HG02852 (cell line): ENCODE data around the gene MPP4.

Experiments
- ATAC-seq: cut with Tn5 transposase; IDR thresholded peaks from one replicate; pipeline ENCODE4 v1.9.1; 2021; ENCODE audit warnings: mild to moderate bottlenecking, moderate library complexity; ENCODE audit not compliant: unreplicated experiment

MPP4 gene, protein sequence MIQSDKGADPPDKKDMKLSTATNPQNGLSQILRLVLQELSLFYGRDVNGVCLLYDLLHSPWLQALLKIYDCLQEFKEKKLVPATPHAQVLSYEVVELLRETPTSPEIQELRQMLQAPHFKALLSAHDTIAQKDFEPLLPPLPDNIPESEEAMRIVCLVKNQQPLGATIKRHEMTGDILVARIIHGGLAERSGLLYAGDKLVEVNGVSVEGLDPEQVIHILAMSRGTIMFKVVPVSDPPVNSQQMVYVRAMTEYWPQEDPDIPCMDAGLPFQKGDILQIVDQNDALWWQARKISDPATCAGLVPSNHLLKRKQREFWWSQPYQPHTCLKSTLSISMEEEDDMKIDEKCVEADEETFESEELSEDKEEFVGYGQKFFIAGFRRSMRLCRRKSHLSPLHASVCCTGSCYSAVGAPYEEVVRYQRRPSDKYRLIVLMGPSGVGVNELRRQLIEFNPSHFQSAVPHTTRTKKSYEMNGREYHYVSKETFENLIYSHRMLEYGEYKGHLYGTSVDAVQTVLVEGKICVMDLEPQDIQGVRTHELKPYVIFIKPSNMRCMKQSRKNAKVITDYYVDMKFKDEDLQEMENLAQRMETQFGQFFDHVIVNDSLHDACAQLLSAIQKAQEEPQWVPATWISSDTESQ

DNA sequence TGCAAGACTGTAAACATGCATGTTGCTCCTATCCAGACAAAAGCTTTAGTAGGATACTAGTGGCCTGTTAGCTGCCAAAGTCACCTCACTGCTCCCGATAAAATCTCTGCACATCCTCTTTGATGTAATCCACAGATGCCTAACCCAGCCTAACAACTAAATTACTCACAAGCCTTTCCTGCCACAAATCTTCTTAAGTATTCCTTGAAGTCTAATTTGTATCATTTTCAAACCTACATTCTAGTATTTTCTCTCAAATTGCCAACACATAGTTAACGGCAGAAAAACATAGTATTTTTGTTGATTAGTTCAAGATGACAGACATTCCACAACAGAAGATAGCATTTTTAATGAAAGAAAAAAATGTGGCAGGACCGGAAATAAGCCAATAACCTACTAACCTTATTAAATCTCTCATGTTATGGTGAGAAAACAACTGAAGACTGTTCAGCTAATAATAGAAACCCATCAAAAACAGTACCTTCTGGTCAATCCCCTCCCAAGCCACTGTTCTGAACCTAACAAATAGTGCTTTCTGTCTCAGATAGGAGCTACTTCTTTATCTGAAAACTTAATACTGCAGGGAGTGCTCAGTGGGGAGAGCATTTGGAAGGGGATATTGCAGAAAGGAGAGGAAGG, at the start of gene MPP4:
TSS of gene MPP4 (minus strand) at position 57 of the 639 bp plus-strand sequence. CDS start 4,690 bp downstream, outside the sequence.
- no peak for ATAC-seq

DNA sequence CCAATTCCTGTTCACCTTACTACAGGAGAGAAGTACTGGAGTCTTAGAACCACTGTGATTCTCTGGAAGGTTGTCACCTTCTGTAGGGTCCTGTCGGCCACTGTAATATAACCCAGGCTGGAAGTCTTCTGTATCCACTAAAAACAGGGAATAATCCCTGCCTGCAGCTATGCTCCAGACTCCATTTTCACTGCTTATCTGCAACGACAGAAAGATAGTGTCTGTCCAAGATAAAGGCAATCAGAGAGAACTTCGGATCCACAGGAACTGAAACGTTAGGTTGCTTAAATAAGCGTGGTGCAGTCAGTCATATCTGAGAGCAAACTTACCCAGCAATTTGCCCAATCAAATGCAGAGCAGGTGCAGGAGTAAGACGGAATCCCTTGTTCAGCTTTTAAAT, 48.1 kb upstream of the MPP4 start:
- no peak for ATAC-seq

DNA sequence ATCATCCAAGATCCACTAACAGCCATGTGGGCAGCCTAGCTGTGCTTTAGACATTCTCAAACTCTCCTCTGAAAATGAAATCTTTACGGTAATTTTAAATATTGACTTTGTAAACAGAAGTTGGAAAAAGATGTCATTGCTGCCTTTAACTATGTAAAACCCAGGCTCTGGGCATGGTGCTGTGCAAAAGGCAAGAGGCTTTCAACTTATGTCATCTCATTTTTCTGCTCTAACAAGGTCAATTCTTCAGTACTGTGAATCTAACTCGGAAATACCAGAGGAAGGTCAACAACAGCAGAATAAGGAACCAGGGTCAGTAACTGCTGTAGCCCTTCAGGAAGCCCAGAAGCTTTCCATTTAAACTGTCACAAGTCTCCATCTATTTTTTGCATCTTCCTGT, 37.0 kb upstream of the MPP4 start:
- no peak for ATAC-seq

DNA sequence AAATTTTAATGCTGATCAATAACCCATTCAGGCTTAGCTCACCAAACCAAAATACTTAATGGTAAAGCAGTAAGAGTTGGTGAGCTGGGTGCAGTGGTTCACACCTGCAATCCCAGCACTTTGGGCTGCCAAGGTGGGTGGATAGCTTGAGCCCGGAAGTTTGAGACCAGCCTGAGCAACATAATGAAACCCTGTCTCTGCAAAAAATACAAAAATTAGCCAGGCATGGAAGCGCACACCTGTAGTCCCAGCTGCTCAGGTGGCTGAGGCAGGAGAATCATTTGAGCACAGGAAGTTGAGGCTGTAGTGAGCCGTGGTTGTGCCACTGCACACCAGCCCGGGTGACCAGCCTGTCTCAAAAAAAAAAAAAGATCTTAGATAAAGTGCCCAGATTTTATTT, 35.7 kb upstream of the MPP4 start:
- no peak for ATAC-seq

DNA sequence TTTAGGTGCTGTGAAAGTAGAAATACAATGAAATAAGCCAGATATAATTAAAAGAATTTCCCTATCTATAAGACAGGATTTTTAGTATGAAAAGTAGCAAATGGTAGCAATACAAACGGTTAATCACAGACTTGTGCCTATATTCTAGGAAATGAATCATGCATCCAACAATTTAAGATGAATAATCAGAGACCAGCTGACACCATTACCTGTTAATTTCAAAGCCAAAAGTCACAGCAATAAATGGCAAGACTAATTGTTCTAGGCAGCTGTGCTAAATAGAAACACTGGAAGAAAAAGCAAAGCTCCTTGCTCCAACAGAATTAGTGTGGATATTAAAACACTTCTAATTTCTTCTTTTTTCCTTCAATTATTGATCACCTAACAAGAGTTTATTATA, 35.1 kb upstream of the MPP4 start:
- ATAC-seq: no peak

DNA sequence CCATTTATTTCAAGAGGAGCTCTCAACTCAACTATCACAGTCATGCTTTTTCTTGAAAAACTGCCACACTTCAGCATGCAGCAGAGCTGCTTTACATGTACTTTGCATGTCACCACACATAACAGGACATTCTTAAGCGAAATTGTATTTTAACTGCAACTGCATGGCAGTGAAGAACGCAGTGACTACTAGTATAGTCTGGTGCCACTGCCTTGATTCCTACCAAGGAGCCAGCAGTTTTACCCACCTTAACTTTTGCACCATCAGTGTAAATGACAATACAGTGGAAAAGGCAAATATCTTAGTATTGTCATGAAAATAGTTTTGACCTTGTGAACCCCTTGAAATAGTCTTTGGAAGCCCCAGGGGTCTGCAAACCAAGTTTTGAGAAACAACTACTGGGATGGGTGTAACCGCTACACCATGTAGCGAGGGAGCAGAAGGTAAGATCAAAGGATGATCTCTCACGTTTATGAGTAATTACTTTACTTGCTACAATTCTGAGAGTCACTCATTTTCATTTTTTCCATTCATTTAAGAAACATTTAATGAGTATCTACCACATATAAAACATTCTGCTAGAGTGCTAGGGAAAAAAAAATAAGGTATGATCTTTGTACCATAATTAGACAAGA, 32.3 kb upstream of the MPP4 start:
- no peak for ATAC-seq

DNA sequence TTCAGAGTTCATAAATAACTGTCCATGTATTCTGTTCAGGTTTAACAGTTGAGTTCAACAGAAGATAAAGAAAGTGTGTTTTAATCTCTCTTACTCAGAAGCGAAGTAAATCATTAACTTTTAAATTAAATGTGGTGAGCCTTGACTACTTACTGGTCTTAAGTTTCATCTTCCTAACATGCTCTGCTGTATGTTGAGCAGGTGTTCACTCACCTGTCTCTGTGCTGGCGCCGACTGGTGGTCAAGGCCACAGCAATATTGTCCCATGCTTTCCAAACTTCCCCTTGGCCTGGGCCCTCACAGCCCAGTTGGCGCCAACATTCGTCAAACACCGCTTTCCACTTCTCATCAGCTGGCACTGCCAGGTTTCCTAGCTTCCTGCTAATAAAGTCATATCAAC, 17.0 kb upstream of the MPP4 start:
- no peak for ATAC-seq

DNA sequence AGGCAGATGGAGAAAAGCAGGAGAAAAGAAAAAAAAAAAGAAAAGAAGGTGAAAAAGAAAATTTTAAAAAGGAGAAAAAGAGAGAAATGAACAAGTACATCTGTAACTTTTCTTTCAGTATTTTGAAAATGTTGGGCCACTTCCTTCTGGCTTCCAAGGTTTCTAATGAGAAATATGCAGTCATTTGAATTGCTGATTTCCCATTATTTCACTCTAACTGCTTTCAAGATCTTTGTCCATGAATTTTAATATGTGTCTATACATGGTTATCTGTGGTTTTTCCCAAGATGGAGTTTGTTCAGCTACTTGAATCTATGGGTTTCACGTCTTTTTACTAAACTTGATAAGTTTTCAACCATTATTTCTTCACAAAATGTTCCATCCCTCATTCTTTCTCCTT, 14.3 kb upstream of the MPP4 start:
- ATAC-seq: no peak

DNA sequence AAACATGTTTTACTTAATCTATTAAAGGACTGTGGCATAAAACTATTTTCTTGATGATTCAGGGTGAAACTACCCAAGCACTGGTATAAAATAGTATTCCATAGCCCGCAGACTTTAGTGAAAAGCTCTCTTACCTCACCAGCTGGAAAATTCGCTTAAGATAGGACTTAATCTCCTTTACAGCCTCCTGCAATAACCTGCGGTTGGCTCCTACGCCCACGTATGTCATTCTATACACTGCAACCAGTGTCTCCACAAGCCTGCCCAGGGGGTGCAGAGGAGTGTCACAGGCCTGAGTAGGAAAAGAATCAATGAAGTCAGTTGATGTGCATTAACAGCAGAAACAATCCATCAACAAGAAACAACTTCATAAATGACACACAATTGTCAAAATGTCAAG, 11.3 kb upstream of the MPP4 start:
- ATAC-seq: no peak

DNA sequence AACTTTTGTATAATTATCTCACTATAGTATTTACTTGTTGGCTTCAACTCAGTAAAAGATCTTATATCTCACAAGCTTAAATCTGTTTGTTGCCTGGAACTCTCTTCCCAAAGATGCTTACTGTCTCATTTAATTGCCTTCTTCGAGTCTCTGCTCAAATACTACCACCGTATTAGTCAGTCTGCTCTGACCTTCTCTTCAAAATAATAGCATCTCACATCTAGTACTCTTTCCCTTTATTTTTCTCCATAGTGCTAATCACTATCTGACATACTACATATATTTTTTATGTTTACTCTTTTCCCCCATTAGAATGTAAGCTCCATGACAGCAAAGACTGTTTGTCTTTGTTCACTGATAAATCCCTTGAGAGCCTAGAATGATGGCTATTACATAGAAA, 10.6 kb upstream of the MPP4 start:
- no peak for ATAC-seq

DNA sequence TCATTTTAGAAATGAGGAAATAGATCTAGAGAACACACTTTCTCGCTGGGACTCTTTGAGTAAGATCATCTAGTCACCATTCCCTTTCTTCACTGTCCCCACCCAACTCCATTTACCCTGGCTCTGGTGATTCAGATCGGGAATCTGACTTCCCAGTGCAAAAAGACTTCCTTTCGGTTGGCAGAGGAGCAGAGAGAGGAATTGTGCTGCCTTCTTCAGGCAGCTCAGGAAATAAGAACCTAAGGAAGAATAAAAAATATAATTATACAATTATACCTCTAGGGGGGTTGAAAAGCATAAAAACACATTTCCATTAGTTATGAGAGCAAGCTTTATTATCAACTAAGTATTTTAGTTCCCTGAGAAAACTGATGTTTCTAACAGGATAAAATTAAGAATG, 9.3 kb upstream of the MPP4 start:
- no peak for ATAC-seq

DNA sequence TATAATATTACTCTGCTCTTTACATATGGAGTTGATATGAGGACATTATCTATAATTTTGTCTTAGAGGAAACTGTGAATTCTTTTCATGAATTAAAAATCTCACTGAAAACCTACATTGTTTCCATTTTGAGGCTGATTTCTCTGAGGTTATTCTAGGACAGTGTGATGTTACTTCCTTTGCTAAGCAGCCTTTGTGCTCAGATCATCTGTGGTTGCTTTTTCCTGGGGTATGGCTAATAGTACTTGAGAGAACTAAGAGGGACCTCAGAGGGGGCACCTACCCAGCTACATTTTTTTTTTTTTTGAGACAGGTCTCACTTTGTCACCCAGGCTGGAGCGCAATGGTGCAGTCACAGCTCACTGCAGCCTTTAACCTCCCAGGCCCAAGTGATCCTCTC, 8.7 kb upstream of the MPP4 start:
- ATAC-seq: no peak

DNA sequence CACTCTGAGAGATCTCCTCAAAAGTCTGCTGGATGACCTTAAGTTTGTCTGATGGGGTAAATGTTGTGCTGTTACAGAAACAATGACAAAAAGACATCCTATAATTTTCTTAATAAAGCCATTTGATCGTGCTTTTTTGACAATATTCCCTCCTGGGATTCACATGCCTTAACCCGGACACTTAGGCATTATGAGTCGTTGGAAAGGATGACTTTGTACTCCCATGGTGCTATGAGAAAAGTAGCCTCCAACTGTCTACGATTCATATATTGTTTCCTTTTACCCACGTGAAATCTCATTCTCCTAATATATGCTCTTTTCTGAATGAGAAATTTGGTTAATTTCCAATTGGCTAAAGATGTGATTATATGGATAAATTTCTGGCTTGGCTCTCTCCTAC, 6.1 kb upstream of the MPP4 start:
- no peak for ATAC-seq

DNA sequence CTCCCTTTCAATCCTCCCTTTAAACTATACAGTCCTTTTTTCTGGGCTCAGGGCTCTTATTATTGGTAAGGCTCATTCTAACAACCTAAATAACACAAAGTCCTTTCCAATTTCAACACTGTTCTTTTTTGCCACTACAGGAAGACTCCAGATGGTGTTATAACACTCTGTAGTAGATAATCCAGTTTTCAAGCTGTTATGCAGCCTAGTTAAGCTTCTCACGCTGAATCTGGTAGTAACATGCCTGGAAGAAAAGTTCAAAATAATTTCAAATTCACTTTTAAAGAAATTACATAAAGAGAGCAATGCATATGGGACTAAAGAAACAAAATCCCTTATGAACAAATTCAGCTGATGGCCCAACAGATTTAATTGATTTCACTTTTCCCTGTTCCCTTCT, 3.2 kb upstream of the MPP4 start:
- ATAC-seq: no peak

DNA sequence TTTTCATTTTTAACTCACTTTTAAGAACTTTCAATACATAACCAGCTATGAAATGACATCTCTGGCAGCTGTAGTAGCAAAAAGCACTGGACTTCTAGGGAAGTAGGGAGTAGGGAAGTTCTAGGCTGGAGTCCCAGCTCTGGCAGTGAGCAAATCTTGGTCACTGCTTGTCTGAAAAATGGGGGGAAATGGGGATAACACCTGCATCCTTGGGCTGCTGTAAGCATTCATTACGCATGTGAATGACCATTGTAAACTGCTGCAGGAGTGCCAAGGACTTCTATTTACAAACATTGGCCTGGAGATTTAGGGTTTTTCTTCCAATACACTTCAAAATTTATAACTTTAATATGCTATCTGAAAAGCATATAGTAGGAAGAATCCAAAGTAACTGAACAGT, 972 bp upstream of the MPP4 start:
- ATAC-seq: no peak

DNA sequence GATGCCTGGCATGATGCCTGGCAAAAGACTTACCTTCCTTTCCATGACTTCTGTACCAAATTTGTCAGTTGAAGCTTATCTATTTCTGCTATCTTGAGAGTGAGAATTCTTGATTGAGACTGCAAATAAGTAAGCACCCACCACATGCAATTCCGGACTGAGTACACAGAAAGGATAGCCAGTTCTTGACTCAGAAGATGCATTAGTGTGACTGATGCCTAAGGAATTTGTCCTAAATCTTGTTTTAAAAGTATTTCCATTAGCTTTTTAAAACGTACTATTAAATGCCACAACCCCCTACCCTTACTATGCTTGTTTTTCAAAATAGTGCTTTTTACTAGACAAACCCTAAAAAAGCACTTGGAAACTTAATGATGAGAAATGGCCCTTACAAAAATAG, 545 bp downstream of the MPP4 start:
- no peak for ATAC-seq

DNA sequence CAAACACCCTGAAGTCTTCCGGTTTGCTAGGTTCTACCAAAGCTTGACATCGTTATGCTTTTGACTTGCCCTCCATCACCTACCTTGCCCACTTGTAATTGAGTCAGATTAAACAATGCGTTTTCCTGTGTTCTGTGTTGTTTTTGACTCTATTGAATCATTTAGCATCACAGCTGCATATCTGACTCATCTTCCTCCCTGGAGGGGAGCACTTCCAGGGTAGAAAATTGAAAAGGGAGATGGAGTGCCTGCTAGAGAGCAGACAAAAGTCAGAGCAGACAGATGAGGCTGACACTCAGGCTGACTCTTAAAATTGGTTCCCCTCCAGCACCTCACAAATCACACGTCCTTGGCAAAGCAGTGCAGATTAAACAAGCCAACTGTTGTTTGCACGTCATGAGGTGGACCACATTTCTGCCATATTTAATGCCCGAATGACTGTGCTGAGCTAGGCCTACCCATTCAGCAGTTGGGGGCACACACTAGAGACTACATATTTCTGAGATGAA, 2.2 kb downstream of the MPP4 start:
- ATAC-seq: no peak

DNA sequence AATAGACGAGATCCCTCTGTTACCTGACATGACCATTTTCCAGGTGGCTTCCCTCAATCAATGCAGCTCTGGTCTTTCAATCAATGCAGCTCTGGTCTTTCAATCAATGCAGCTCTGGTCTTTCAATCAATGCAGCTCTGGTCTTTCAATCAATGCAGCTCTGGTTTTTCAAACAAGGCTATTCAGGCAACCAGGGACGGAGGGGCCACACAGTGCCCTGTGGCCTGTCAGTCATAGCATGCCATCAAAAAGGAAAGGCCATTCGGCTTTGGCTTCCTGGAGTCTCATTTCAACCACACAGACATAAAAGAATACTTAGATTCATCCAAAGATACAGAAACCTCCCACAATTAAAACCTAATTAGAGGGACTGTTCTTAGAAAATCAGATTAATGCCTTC, 13.3 kb downstream of the MPP4 start:
- ATAC-seq: no peak

DNA sequence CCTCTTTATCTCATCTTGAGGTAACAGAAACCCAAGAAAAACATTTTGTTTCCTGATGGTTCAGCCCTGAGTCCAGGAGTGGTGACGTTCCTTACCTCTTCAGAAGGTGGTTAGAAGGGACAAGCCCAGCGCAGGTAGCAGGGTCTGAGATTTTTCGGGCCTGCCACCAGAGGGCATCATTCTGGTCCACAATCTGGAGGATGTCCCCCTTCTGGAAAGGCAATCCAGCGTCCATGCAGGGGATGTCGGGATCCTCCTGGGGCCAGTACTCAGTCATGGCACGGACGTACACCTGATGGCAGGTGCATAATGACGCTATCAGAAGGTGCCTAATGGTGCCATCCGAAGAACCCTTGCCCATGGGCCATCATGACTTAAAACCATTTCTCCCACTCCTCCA, 17.7 kb downstream of the MPP4 start:
- ATAC-seq: no peak

DNA sequence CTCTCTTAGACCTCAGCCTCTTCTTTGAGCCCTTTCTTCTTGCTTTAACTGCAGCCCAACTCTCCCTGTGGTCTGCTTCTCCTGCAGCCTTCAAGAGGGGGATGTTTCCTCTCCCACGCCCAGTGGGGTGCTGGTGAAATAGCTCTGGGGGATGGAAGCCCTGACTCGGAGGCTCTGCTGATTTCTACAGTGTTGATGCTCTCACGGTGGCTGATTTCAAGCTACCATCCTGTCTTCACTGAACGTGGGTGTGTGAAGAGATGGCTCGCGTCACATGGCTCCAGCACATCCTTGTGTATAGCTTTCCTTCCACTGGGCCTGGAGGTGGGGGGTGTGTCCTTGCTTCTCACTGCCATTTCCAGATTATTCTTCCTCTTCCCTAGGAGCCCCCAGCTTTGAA, 20.0 kb downstream of the MPP4 start:
- ATAC-seq: no peak

DNA sequence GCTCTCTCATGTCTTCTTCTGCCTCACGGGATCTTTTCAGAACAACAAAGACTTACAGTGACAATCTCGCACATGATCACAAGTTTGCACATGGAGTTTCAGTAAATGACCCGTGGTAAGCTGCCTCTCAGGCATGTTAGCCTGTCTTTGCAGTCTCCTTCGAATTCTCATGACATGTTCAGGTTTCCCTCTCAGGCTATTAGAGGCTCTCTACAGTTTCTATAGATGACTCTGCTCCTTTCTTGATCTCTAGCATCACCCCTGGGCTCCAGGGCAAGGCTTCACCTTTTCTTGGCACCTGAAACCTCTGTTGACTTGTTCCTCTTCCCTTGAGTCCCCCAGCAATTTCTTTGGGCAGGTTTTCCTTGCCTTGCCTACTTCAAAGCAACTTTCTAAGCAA, 23.0 kb downstream of the MPP4 start:
- ATAC-seq: no peak

DNA sequence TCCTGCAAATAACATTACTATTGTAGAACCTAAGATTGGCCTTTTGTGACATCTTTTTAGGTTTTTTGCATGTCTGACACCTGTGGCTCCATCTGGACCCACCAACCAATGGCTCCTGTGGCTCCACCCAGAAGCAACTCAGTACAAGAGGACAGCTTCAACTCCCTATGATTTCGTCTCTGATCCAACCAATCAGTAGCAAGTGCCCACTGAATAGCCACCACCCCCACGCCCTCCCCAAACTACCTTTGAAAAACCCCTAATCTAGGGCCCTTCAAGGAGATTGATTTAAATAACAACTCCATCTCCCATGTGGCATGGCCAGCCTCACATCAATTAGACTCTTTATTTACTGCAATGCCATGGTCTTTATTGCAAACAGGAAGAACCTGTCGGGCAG, 23.6 kb downstream of the MPP4 start:
- no peak for ATAC-seq
